Activated naive CD4-positive, alpha-beta T cell treated with Interleukin-2 at 50 U/mL for 16 hours (primary cell): ENCODE measurements around the gene PPP6R3.
"Not testable (repeated sequence)": the region's sequence is repeated elsewhere in the genome, so short reads cannot be mapped to it uniquely, and the experiment has no call there.

Experiments used
- DNase-seq: peaks from one replicate; pipeline ENCODE4 v3.0.0-alpha.2; 2020

PPP6R3 gene

DNA sequence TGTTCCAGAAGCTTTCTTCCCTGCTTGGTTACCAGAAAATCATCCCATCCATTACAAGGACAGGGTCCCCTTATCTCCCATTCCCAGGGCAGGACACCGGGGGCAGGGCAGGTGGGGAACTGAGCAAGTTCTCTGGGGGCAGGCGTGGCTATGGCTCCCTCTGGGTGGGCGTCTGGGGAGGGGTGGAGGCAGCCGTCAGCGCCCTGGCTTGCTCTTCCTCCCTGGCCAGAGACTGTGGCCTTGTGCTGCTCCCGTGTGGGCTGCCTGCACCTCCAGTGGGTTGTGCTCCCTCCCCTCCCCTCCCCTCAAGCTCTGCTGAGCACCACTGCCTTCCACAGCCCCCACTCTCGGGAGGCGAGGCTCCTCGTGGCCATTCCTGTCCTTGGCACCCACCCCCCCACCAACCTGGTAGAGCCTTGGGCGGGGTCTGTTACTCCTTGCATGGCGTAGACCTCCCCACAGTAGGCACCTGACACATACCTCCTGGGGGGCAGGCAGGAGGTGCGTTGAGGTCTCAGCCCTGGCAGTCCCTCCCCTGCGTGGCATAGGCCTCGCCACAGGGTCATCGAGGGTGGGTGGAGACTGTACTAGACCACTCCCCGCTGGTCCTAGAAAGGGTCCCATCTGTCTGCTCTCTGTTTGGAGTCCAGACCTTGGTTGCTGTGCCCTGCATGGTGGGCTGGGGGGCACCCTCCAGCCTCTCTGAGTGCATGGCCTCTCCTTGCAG lies 24.2 kb upstream of the PPP6R3 start:
- no peak for DNase-seq

DNA sequence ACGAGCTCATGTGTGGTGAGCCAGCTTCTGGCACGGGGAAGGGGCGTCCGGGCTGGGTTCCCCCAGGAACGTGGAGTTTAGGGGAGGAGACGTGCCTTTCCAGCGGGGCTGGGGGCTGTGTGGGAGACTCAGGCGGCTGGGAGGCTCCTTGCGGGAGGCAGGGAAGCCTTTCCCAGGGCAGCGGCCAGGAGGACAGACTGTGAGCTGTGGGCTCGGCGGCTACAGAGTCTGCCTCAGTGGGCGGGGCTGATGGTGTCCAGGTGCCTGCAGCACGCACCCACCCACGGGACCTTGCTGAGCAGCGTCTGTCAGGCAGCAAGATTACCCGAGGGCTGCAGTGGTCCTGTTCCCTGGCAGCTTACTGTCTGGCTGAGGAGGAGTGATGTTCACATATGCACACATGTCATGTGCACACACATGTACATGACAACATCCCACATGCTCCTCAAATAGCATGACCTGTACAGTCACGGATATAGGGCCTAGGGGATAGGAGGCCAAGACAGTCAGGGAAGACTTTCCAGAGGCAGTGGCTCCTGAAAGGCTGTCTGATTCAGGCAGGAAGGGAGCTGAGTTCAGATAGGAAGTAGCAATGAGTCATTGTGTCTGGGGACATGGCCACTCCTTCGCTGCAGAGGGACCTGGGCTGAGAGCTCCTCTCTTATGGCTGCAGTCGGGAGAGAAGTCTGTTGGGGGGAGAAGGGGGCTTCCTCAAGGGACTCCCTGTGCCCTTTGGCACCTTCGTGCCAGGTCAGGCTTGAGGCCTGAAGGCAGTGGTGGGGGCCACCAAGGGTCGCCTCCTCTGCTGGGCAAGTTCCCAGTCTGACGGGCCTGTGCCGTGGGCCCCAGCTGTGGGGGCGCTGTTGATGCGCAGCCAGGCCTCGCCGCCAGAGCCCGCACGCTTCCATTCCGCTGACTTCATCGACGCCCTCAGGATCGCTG lies 23.3 kb upstream of the PPP6R3 start:
- no peak for DNase-seq

GRCh38 chr11:68437927-68438657 lies 22.5 kb upstream of the PPP6R3 start:
- no peak for DNase-seq

- no peak for DNase-seq
Observed at GRCh38 chr11:68438658-68439259, 21.8 kb upstream of the PPP6R3 start.

DNA sequence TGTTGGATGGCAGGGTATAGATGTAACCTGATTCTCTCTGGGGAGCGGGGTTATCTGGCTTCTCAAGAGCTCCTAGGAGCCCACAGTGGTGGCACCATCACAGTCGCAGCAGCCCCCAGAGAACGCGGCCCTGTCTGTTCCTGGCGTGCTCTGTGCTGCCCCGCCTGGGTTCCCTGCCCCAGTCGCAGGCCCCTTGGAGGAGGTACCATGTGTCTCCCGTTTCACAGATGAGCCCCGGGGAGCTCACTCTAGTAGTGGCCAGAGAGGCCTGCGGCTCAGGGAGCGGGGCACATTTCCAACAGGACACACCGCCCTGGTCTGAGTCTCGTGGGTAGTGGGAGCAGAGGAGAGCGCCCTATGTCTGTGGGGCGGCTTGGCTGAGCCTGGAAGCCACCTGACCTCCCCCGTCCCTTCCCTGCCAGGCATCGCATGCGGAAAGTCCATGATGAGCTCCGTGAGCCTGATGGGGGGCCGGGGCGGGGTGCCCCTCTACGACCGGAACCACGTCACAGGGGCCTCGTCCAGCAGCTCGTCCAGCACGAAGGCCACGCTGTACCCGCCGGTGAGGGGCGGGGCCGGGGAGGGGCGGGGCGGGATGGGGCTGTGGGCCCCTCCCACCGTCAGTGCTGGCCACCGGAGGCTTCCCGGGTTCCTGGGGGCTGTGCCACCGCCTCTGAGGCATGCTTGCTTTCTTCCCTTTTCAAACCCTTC lies 21.0 kb upstream of the PPP6R3 start:
- DNase-seq: no peak

GRCh38 chr11:68440224-68440623 lies 20.3 kb upstream of the PPP6R3 start:
- no peak for DNase-seq

DNA sequence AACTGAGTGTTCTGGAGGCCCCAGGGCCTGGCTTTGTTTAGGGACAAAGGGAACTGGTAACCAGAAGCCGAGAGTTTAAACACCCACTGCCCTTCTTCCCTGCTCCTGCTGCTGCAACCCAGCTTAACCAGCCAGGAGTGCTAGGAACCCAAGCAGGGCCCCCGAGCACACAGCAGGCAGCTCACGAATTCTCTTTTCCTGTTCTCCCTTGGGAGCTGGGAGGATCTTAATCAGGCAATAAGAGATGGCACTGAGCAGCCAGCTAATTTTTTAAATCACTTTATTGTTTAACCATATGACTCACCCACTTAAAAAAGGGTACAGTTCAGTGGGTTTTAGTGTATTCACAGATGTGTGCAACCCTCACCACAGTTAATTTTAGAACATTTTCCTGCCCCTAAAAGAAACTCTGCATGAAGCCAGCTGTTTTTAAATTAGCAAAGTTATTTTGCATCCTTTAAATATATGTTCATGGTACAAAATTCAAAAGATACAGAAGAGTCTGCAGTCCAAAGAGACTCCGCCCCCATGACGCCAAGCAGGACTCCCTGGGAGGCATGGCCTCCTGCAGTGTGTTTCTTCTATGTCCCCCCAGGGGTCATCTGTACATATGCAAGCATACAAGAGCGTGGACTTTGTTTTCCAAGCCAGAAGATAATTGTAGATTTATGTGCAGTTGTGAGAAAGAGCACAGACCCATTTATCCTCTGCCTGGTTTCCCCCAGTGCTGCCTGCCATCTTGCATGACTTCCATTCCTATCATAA lies 18.9 kb upstream of the PPP6R3 start:
- no peak for DNase-seq

DNA sequence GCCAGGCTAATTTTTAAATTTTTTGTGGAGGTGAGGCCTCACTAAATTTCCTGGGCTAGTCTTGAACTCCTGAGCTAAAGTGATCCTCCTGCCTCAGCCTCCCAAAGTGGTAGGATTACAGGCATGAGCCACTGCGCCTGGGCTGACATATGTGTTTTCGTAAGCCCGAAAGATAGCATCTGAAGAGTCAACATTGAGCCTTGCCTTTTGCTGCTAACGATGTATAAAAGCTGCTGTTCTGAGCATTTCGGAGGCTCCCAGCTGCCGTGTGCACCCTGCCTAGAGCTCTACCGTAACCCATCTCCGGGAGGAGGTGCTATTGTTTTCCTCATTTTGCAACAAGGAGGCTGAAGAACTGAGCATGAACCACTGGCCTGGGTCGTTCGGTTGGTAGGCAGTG lies 18.1 kb upstream of the PPP6R3 start:
- DNase-seq: no peak

DNA sequence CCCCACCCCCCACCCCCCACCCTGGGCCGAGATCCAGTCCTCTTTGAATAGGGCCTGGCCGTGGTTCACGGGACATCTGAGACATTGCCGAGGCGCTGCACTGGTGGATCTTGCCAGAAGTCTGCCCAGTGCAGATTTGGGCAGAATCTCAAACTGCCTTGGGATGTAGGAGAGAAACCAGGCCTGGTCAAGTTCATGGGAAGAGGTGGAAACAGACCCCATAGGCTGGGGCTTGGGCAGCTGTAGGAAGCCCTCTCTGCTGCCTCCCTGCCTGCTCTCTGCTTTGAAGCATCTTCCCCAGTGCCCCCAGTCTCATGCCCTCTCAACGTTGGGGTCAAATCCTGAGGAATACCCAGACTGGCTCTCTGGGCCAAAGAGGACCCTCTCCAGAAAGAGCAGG lies 16.0 kb upstream of the PPP6R3 start:
- no peak for DNase-seq

DNA sequence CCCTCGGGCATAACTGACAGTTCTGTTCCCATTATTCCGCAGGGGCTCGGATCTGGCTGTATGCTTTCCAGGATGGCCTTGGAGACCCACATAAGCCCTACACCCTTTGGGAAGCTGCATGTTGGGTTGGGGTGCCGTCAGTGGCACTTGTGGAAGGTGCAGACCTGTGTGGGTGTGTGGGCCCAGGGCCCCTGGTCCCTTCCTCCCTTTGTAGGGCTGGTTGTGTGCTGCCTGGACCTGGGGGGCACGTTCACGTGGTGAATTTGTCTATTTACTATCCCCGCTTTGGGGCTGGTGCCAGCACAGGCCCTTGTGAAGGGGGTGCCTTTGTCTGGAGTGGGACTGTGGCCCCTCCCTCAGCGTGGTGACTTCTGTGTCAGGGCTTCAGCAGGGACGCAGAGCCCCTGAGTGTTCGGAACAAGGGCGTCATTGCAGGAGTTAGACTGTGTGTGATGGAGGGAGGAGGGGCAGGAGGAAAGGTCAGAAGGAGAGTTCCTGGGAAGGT lies 15.0 kb upstream of the PPP6R3 start:
- no peak for DNase-seq

- DNase-seq: no peak
Observed at GRCh38 chr11:68446046-68446725, 14.4 kb upstream of the PPP6R3 start.

DNA sequence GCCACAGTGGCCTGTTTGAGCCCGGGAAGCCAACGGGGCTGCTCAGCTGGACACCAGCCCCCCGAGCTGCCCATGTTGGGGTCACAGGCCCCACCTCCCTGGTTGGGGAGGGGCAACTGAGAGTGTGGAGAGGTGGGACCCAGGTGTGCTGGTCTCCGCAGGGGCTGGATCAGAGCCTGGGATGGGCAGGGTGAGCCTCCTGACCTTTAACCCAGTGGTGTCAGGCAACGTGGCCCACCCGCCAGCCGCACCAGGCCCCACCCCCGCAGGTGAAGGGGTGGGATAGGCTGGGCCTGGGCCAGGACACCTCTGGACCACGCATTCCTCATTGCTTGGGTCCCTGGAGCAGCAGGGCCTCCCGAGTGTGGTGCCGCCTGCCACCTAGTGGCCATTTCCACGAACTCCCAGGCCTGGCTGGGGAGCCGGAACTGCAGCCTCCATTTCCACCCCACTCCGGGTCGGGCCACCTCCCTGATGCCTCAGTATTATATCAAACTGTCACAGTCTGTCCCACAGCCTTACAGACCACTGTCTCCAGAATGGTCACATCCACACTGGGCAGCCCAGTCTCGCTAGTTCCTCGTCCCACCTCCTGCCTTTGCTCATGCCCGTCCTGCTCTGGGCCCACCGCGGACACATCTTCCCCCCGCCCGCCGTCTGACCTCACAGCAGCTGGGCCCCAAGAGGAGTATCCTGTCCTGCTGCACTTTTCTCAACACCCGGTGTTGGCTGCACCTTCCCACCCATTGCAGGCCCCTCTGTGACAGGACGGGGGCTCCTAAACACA lies 13.3 kb upstream of the PPP6R3 start:
- DNase-seq: peak; percentile 80

DNA sequence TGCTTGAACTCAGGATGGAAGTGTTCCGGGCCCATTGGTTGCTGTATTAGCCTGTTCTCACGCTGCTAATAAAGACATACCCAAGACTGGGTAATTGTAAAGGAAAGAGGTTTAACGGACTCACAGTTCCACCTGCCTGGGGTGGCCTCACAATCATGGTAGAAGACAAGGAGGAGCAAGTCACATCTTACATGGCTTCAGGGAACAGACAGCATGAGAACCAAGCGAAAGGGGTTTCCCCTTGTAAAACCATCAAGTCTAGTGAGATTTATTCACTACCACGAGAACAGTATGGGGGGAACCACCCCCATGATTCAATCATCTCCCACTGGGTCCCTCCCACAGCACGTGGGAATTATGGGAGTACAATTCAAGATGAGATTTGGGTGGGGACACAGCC lies 12.6 kb upstream of the PPP6R3 start:
- DNase-seq: not testable (repeated sequence)

- DNase-seq: no peak
Observed at GRCh38 chr11:68448604-68449011, 11.9 kb upstream of the PPP6R3 start.

- DNase-seq: no peak
Observed at GRCh38 chr11:68449951-68450350, 10.6 kb upstream of the PPP6R3 start.

GRCh38 chr11:68450711-68451110 lies 9.8 kb upstream of the PPP6R3 start:
- no peak for DNase-seq

GRCh38 chr11:68454767-68455166 lies 5.8 kb upstream of the PPP6R3 start:
- DNase-seq: no peak

DNA sequence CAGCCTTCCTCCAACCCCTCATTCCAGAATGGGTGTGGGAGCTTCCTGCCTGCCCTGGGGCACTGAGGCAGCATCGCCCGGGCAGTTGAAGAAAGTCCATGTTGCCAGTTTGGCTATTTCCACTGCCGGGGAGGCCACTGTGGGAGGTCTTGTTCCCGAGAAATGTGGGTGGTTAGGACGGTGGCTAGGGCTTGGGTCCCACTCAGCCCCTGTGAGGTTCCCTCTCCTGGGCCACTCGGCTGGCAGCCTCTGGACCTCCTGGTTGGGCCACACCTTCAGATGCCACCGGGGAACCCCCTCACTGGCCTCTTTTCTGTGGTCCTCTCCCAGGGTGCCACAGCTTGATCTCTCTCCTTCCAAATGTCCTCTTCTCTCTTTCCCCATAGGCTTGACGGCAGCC lies 5.1 kb upstream of the PPP6R3 start:
- no peak for DNase-seq

DNA sequence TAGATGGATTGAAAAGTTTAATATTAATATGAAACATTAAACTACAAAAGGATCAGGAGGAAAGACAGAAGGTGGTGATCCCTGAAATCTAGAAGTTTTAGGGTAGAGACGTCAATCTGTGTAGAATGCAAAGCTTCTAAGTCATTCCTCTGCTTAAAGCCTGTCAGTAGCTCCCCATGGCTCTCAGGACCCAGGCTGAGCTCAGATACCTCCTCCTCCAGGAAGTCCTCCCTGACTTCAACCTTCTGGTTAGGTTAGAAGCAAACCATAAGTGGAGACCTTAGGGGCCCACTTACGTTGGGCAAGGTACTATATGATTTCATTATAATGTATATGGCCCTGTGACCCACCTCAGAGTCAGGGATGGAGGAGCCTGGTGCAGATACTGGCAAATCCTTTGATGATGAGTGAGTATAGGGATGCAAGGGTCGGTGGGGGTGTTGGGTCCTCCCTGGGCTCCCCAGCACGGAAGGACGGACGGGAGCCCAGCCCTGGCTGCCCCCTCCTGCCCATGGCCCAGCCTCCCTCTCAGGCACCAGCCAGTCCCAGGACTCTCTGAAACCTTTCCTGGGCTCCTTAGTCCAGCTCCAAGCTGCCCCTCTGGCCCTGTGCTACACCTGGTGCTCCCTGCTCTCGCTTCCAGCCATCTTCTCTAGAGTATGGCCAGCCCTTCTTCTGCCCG lies 3.2 kb upstream of the PPP6R3 start:
- no peak for DNase-seq
